ENCODE measurements around the gene NTPCR.

DNA sequence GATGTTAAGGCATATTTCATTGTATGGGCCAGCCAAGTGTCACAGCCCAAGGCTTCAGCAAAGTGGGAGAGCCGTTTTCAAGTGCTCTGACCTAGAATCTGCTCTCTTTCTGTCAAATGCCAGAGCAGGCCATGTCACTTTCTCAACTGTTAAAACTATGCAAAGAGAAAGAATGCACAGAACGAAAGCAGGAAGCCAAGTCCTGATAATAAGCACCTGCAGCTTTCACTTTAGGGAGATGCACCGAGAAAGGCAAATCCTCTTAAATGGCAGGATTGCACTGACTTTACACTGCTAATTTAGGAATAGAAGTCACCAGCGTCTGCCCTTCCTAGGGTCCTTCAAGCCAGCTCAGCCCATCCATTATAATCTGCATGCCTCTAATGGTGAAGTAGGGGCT, 49.2 kb upstream of the NTPCR start:
- no peak for TF ChIP-seq POLR2A (IDR thresholded peaks at IDR 0.05)
- TF ChIP-seq, protein P1, sequence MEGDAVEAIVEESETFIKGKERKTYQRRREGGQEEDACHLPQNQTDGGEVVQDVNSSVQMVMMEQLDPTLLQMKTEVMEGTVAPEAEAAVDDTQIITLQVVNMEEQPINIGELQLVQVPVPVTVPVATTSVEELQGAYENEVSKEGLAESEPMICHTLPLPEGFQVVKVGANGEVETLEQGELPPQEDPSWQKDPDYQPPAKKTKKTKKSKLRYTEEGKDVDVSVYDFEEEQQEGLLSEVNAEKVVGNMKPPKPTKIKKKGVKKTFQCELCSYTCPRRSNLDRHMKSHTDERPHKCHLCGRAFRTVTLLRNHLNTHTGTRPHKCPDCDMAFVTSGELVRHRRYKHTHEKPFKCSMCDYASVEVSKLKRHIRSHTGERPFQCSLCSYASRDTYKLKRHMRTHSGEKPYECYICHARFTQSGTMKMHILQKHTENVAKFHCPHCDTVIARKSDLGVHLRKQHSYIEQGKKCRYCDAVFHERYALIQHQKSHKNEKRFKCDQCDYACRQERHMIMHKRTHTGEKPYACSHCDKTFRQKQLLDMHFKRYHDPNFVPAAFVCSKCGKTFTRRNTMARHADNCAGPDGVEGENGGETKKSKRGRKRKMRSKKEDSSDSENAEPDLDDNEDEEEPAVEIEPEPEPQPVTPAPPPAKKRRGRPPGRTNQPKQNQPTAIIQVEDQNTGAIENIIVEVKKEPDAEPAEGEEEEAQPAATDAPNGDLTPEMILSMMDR (IDR thresholded peaks at IDR 0.05): no peak
